Upper lobe of left lung (tissue), 4 donors: Measurements from ENCODE around the gene ATP9B.

ENCODE experiments used
- EP300 ChIP-seq, 4 donors: sonication (generic); formaldehyde crosslinking; IDR thresholded peaks; one replicate each; pipeline ENCODE4 v1.5.1; 2017; ENCODE audit warnings: antibody characterized with exemption in 4 of 4, control low read depth in 2 of 4
- POLR2AphosphoS5 ChIP-seq, 2 donors: sonication (generic); formaldehyde crosslinking; IDR thresholded peaks; one replicate each; pipeline ENCODE4 v1.5.1; 2017; ENCODE audit warnings: antibody characterized with exemption in 2 of 2
- TF ChIP-seq, protein P1 (sequence below), 6 experiments: fragments of 450-650 bp in 4 of 6; fragments of 200-600 bp in 2 of 6; sonication (generic) in 2 of 6; IDR thresholded peaks; one replicate each; pipeline ENCODE4 v1.5.1; 2016 to 2019; ENCODE audit warnings: antibody characterized with exemption in 6 of 6

DNA sequence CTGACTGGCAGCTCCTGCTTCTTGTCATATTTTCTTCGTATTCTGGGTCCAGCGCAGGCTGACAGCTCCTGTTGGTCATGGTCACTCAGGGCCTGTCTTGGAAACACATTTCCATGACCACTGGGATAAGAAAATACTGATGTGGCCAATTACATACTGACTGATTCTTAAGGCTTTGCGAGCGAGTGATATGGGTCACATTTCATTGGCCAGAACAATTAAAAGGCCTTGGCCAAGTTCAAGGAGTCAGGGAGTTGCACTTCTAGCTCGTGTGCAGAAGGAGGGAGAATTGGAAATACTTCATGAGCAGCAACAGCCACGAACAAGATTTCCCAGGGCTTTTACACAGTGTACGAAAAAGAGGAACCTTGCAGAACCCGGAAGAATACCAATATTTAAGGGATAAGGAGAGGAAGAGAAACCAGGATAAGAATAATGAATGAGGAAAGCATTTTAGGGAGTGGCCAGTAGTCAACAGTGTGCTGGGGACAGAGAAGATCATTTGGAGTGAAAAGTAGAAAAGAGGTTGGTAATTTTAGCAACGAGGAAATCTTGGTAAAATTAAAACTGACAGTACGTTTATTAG, 149.5 kb downstream of the ATP9B start:
- TF ChIP-seq, protein P1, sequence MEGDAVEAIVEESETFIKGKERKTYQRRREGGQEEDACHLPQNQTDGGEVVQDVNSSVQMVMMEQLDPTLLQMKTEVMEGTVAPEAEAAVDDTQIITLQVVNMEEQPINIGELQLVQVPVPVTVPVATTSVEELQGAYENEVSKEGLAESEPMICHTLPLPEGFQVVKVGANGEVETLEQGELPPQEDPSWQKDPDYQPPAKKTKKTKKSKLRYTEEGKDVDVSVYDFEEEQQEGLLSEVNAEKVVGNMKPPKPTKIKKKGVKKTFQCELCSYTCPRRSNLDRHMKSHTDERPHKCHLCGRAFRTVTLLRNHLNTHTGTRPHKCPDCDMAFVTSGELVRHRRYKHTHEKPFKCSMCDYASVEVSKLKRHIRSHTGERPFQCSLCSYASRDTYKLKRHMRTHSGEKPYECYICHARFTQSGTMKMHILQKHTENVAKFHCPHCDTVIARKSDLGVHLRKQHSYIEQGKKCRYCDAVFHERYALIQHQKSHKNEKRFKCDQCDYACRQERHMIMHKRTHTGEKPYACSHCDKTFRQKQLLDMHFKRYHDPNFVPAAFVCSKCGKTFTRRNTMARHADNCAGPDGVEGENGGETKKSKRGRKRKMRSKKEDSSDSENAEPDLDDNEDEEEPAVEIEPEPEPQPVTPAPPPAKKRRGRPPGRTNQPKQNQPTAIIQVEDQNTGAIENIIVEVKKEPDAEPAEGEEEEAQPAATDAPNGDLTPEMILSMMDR (IDR thresholded peaks at IDR 0.05), result no peak
- TF ChIP-seq EP300 (IDR thresholded peaks at IDR 0.05), result no peak
- TF ChIP-seq POLR2AphosphoS5 (IDR thresholded peaks at IDR 0.05), result no peak
